H1 (cell line): ENCODE results near the gene DNAJB12. TPM values are rescaled to one million over a fixed set of nuclear protein-coding genes. Genes with fewer than 3 reads are reported as not detected.

Source experiments
- CHD1 ChIP-seq: IDR thresholded peaks from 2 replicates; pipeline ENCODE4 v1.6.1; 2012; ENCODE audit warnings: low read depth, low read length, improper control_type of control experiment
- NANOG ChIP-seq: IDR thresholded peaks from 2 replicates; pipeline ENCODE4 v1.6.1; 2011; ENCODE audit warnings: low read length, low read depth, mild to moderate bottlenecking, inconsistent platforms; ENCODE audit not compliant: insufficient read depth, poor library complexity, severe bottlenecking
- SAP30 ChIP-seq: fragments of 300-600 bp; sonication (generic); IDR thresholded peaks from 2 replicates; pipeline ENCODE4 v1.7.1; 2012; ENCODE audit warnings: low read length, moderate library complexity, mild to moderate bottlenecking, inconsistent platforms; ENCODE audit not compliant: insufficient read depth, insufficient replicate concordance
- TAF7 ChIP-seq: optimal IDR thresholded peaks from 2 replicates; pipeline ENCODE3; 2011; ENCODE audit warnings: low read depth, mild to moderate bottlenecking, inconsistent platforms, low read length, moderate library complexity, borderline replicate concordance
- polyA plus RNA-seq, 7 experiments: library from polyadenylated mRNA; depleted of rRNA in 3 of 7; stranded (reverse) in 5 of 7; unstranded in 2 of 7; fragments of >200 nt in 5 of 7; fragments of 200-250 nt in 2 of 7; gene quantifications; 1 replicate in 5 of 7; 2 replicates in 1 of 7; 4 replicates in 1 of 7; pipeline versions ENCODE4 v1.2.1 to v1.2.3, GENCODE V29; 2011 to 2013; ENCODE audit warnings: missing spikeins in 2 of 7, mixed read lengths in 2 of 7
- total RNA-seq: library from RNA; stranded (reverse); fragmentation: NEBNext Ultra II Directional; extraction: Animal tissue kit (Norgen Biotek cat#: 25700); gene quantifications from 2 replicates; pipeline ENCODE4 v1.2.1, GENCODE V29; 2021

The DNAJB12 gene
- total and polyA plus RNA-seq, 2 of the 8 experiments (the other 6 are each of a cell fraction or from before 2014, with no cell fraction given) = 10.8 to 20.5 TPM

DNA sequence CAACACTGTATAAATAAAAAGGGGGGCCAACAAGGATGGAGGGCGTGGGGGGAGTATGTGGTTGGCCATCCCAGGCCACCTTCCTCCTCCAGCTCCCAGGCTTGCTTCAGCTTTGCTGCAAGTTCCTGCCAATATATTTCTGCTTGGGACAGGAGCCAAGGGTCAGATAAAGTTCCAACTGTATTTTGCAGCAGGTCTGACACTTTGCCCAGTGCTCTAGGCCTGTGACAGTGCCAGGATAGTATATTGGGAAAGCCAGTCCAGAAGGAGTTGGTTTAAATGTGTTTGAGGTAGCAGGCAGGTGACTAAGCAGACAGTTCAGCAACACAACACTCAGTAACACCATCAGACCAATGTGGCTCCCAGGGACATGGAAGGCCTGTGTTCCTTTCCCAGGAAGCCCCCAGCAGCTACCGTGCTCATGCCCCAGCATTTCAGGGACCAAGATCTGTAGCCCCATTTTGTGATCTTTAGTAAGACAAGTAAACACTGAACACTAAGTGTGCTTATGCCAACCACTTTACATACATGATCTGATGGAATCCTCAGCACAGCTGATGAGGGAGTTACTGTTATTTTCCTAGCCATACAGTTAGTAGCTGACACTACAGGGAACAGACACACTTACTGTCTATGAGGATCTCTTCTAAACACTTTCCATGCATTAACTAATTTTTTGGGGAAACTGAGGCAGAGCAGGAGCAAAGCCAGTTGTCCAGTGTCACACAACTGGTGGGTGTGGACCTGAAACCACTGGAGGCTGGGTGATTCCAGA, 38.9 kb downstream of the DNAJB12 start (continued):
- TF ChIP-seq SAP30 = no peak
- no peak for TF ChIP-seq NANOG
- no peak for TF ChIP-seq CHD1
- TF ChIP-seq TAF7 = no peak
